ENCODE results near the gene PSMC3IP. TPM values are rescaled to one million over a fixed set of nuclear protein-coding genes. Genes with fewer than 3 reads are reported as not detected.
A peak's percentile ranks its signal among the peaks of the same experiment; 100 is the strongest.

The PSMC3IP gene
- total and polyA plus RNA-seq, 2 experiments from 2014 or later: 1.9 to 3.7 TPM

GRCh38 chr17:42531455-42532354 lies 45.8 kb downstream of the PSMC3IP start:
- WGBS (ENCODE audit: low lambda C conversion rate, missing lambda C conversion rate): 7% methylated on average over 60 of the region's 60 CpGs
- no peaks in the 10 kb centered on the region for H3K36me3 ChIP-seq (replicated peaks; ENCODE audit: insufficient read depth, low read depth)
- peak overlapping the region; percentile 83 for H3K27ac ChIP-seq
- peaks cover 30% of the 10 kb centered on the region for H3K4me1 ChIP-seq (ENCODE audit: insufficient read depth)
- no peaks in the 10 kb centered on the region for H4K20me1 ChIP-seq (ENCODE audit: insufficient read depth, poor library complexity, severe bottlenecking)
- TF ChIP-seq EZH2phosphoT487 (IDR thresholded peaks at IDR 0.05; ENCODE audit: low read depth, severe bottlenecking, unreplicated experiment) (no peak), CTCF (IDR thresholded peaks at IDR 0.05; ENCODE audit: poor library complexity) (peak; percentile 39)
- peaks cover 9% of the 10 kb centered on the region for H3K79me2 ChIP-seq
- no peaks in the 10 kb centered on the region for H3K9me2 ChIP-seq (replicated peaks; ENCODE audit: insufficient read depth)
- peak overlapping the region; percentile 79 for H3K4me2 ChIP-seq
- H2AFZ ChIP-seq: no peak overlapping the region
- no peaks in the 10 kb centered on the region for H3K9me3 ChIP-seq (ENCODE audit: low read depth)
- no peaks in the 10 kb centered on the region for H3K27me3 ChIP-seq
- peak overlapping the region; percentile 30 for H3K4me3 ChIP-seq
- DNase-seq (ENCODE audit: low spot score): peak; percentile 86

- WGBS (ENCODE audit: low lambda C conversion rate, missing lambda C conversion rate): 70% methylated on average over 2 of the region's 2 CpGs
- no peak for DNase-seq (ENCODE audit: low spot score)
- peak overlapping the region; percentile 54 for H3K27ac ChIP-seq
- H3K27me3 ChIP-seq: no peaks in the 10 kb centered on the region
- H3K4me3 ChIP-seq: no peak overlapping the region
- H3K79me2 ChIP-seq: peaks cover 7% of the 10 kb centered on the region
- no peaks in the 10 kb centered on the region for H4K20me1 ChIP-seq (ENCODE audit: insufficient read depth, poor library complexity, severe bottlenecking)
- no peaks in the 10 kb centered on the region for H3K9me3 ChIP-seq (ENCODE audit: low read depth)
- TF ChIP-seq EZH2phosphoT487 (IDR thresholded peaks at IDR 0.05; ENCODE audit: low read depth, severe bottlenecking, unreplicated experiment) (no peak), EZH2 (IDR thresholded peaks at IDR 0.05; ENCODE audit: borderline replicate concordance) (no peak), CTCF (IDR thresholded peaks at IDR 0.05; ENCODE audit: poor library complexity) (no peak)
- no peaks in the 10 kb centered on the region for H3K36me3 ChIP-seq (replicated peaks; ENCODE audit: insufficient read depth, low read depth)
- H3K4me2 ChIP-seq: peak overlapping the region; percentile 79
- H2AFZ ChIP-seq: no peak overlapping the region
- no peaks in the 10 kb centered on the region for H3K9me2 ChIP-seq (replicated peaks; ENCODE audit: insufficient read depth)
- peaks cover 30% of the 10 kb centered on the region for H3K4me1 ChIP-seq (ENCODE audit: insufficient read depth)
Observed at GRCh38 chr17:42530952-42531454, 46.5 kb downstream of the PSMC3IP start.

- H3K79me2 ChIP-seq: peaks cover 3% of the 10 kb centered on the region
- no peaks in the 10 kb centered on the region for H3K9me2 ChIP-seq (replicated peaks; ENCODE audit: insufficient read depth)
- H3K27ac ChIP-seq: no peak overlapping the region
- no peak overlapping the region for H3K4me3 ChIP-seq
- peaks cover 24% of the 10 kb centered on the region for H3K4me1 ChIP-seq (ENCODE audit: insufficient read depth)
- WGBS (ENCODE audit: low lambda C conversion rate, missing lambda C conversion rate): 59% methylated on average over 3 of the region's 3 CpGs
- H3K9me3 ChIP-seq (ENCODE audit: low read depth): no peaks in the 10 kb centered on the region
- no peak overlapping the region for H3K4me2 ChIP-seq
- no peak overlapping the region for H2AFZ ChIP-seq
- no peaks in the 10 kb centered on the region for H3K36me3 ChIP-seq (replicated peaks; ENCODE audit: insufficient read depth, low read depth)
- no peaks in the 10 kb centered on the region for H4K20me1 ChIP-seq (ENCODE audit: insufficient read depth, poor library complexity, severe bottlenecking)
- TF ChIP-seq CTCF (IDR thresholded peaks at IDR 0.05; ENCODE audit: poor library complexity) (no peak), EZH2 (IDR thresholded peaks at IDR 0.05; ENCODE audit: borderline replicate concordance) (no peak), EZH2phosphoT487 (IDR thresholded peaks at IDR 0.05; ENCODE audit: low read depth, severe bottlenecking, unreplicated experiment) (no peak)
- no peak for DNase-seq (ENCODE audit: low spot score)
- no peaks in the 10 kb centered on the region for H3K27me3 ChIP-seq
Observed at GRCh38 chr17:42529061-42529460, 48.5 kb downstream of the PSMC3IP start.

All from hepatocyte (in vitro differentiated cells).